Measurements from ENCODE around the gene TAAR9. TPM values are rescaled to one million over a fixed set of nuclear protein-coding genes. Genes with fewer than 3 reads are reported as not detected.
"Not testable (repeated sequence)": the region's sequence is repeated elsewhere in the genome, so short reads cannot be mapped to it uniquely, and the experiment has no call there.

Gene TAAR9
- polyA plus RNA-seq, 1 of the 3 experiments (the other 2 are of a cell fraction): not detected

DNA sequence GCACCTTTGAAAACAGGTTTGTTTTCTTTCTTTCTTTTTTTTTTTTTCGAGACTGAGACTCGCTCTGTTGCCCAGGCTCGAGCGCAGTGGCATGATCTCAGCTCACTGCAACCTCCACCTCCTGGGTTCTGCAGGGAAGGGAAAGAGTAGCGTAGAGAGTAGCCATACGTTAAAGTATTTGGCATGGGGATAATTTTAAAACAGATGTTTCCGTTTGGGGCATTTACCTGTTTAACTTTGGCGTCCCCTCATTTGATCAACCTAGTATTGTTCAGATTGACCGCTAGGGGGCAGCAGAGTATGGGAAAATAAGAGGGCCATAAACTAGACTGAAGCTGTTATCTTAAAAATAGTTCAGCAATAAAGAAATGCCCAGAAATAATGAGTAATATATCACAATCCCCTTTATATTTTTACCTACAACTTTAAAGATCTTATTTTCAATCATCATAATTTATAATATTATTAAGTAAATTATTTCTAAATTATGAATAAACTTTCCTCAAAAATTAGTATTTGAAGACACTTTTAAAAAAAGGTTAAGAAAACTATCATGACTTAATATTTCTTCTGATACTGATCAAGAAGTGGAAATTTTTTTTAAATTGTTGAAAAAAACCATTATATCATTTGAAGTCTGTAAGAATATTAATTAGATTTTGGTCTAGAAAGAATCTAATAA lies 7.6 kb upstream of the TAAR9 start (continued):
- TF ChIP-seq, protein P1, sequence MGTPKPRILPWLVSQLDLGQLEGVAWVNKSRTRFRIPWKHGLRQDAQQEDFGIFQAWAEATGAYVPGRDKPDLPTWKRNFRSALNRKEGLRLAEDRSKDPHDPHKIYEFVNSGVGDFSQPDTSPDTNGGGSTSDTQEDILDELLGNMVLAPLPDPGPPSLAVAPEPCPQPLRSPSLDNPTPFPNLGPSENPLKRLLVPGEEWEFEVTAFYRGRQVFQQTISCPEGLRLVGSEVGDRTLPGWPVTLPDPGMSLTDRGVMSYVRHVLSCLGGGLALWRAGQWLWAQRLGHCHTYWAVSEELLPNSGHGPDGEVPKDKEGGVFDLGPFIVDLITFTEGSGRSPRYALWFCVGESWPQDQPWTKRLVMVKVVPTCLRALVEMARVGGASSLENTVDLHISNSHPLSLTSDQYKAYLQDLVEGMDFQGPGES (IDR thresholded peaks at IDR 0.05; ENCODE audit: low read depth, low read length): no peak
- TF ChIP-seq SIN3A (IDR thresholded peaks at IDR 0.05; ENCODE audit: borderline replicate concordance, low read depth, low read length): no peak
- TF ChIP-seq, protein P2, sequence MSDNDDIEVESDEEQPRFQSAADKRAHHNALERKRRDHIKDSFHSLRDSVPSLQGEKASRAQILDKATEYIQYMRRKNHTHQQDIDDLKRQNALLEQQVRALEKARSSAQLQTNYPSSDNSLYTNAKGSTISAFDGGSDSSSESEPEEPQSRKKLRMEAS (IDR thresholded peaks at IDR 0.05; ENCODE audit: low read depth): no peak
- no peak for TF ChIP-seq FOXM1 (IDR thresholded peaks at IDR 0.05; ENCODE audit: low read depth)
- TF ChIP-seq SMC3 (IDR thresholded peaks at IDR 0.05; ENCODE audit: low read depth, low read length): peak; percentile 32; the same call in 1 of the 2 replicates
- peak; percentile 76 for TF ChIP-seq RAD21 (IDR thresholded peaks at IDR 0.05; ENCODE audit: low read length)
- TF ChIP-seq, protein P3, sequence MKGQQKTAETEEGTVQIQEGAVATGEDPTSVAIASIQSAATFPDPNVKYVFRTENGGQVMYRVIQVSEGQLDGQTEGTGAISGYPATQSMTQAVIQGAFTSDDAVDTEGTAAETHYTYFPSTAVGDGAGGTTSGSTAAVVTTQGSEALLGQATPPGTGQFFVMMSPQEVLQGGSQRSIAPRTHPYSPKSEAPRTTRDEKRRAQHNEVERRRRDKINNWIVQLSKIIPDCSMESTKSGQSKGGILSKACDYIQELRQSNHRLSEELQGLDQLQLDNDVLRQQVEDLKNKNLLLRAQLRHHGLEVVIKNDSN (IDR thresholded peaks at IDR 0.05; ENCODE audit: borderline replicate concordance, low read depth): no peak
- no peak for TF ChIP-seq ELF1 (IDR thresholded peaks at IDR 0.05)
- no peak for TF ChIP-seq CHD2 (IDR thresholded peaks at IDR 0.05; ENCODE audit: low read length, partially characterized antibody)
- no peak for TF ChIP-seq GABPA (IDR thresholded peaks at IDR 0.05; ENCODE audit: low read depth)
- TF ChIP-seq, protein P4, sequence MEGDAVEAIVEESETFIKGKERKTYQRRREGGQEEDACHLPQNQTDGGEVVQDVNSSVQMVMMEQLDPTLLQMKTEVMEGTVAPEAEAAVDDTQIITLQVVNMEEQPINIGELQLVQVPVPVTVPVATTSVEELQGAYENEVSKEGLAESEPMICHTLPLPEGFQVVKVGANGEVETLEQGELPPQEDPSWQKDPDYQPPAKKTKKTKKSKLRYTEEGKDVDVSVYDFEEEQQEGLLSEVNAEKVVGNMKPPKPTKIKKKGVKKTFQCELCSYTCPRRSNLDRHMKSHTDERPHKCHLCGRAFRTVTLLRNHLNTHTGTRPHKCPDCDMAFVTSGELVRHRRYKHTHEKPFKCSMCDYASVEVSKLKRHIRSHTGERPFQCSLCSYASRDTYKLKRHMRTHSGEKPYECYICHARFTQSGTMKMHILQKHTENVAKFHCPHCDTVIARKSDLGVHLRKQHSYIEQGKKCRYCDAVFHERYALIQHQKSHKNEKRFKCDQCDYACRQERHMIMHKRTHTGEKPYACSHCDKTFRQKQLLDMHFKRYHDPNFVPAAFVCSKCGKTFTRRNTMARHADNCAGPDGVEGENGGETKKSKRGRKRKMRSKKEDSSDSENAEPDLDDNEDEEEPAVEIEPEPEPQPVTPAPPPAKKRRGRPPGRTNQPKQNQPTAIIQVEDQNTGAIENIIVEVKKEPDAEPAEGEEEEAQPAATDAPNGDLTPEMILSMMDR (IDR thresholded peaks at IDR 0.05): peak; percentile 88
- TF ChIP-seq MXI1 (IDR thresholded peaks at IDR 0.05; ENCODE audit: low read depth, low read length): no peak
- TF ChIP-seq RCOR1 (IDR thresholded peaks at IDR 0.05; ENCODE audit: low read length): no peak
- no peak for TF ChIP-seq GATA2 (CRISPR knock-in tag; IDR thresholded peaks at IDR 0.05)
- TF ChIP-seq, protein P5, sequence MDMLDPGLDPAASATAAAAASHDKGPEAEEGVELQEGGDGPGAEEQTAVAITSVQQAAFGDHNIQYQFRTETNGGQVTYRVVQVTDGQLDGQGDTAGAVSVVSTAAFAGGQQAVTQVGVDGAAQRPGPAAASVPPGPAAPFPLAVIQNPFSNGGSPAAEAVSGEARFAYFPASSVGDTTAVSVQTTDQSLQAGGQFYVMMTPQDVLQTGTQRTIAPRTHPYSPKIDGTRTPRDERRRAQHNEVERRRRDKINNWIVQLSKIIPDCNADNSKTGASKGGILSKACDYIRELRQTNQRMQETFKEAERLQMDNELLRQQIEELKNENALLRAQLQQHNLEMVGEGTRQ (IDR thresholded peaks at IDR 0.05; ENCODE audit: borderline replicate concordance, low read depth, low read length): no peak
- no peak for TF ChIP-seq TEAD4 (IDR thresholded peaks at IDR 0.05; ENCODE audit: borderline replicate concordance, insufficient read depth)
- TF ChIP-seq YY1 (IDR thresholded peaks at IDR 0.05; ENCODE audit: low read depth): no peak

DNA sequence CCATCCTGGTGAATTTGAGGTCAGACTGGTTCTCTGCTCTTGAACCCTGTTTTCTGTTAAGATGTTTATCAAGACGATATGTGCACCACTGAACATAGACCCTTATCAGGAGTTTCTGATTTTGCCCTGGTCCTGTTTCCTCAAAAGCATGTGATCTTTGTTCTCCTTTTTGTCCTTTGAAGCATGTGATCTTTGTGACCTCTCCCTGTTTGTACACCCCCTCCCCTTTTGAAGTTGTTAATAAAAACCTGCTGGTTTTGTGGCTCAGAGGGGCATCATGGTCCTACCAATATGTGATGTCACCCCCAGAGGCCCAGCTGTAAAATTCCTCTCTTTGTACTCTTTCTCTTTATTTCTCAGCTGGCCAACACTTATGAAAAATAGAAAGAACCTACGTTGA lies 3.5 kb upstream of the TAAR9 start:
- H2AFZ ChIP-seq (ENCODE audit: low read depth); H3K9me2 ChIP-seq; H3K4me1 ChIP-seq (ENCODE audit: control insufficient read depth in 1 of 2, insufficient read depth in 2 of 2, low read depth in 1 of 2, low read length in 1 of 2); H3K9ac ChIP-seq; DNase-seq; POLR2A ChIA-PET; CTCF ChIA-PET; H3K36me3 ChIP-seq (replicated peaks in 1 of 2; ENCODE audit: control insufficient read depth in 1 of 2, insufficient read depth in 2 of 2, low read length in 1 of 2); H3K4me2 ChIP-seq; H3K27ac ChIP-seq (ENCODE audit: low read depth in 2 of 2, low read length in 1 of 2); H3K79me2 ChIP-seq (ENCODE audit: insufficient read depth); H4K20me1 ChIP-seq (ENCODE audit: insufficient read depth); H3K4me3 ChIP-seq (ENCODE audit: low read depth in 2 of 2, low read length in 1 of 2); H3K9me3 ChIP-seq; H3F3A ChIP-seq (replicated peaks; ENCODE audit: insufficient read depth): not testable (repeated sequence)
- peaks cover 12% of the 10 kb centered on the region; the same call in 1 of the 2 replicates for H3K27me3 ChIP-seq (ENCODE audit: insufficient read depth)
- WGBS (ENCODE audit: low lambda C conversion rate): 14% methylated on average over 2 of the region's 2 CpGs

Measured in SK-N-SH (cell line).